Measurements from ENCODE around the gene PRICKLE2.

PRICKLE2 gene

GRCh38 chr3:64125561-64125960, 99.7 kb downstream of the PRICKLE2 start:
- no peak for DNase-seq

DNA sequence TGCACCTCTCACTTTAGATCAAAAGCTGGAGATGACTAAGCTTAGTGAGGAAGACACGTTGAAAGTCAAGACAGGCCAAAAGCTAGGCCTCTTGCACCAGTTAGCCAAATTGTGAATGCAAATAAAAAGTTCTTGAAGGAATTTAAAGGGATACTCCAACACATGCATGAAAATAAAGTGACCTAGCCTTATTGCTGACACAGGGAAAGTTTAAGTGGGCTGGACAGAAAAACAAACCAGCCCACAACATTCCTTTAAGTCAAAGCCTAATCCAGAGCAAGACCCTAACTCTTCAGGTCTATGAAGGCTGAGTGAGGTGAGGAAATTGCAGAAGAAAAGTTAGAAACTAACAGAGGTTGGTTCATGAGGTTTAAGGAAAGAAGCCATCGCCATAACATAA, 101.3 kb downstream of the PRICKLE2 start:
- DNase-seq, result no peak

GRCh38 chr3:64122476-64122875, 102.8 kb downstream of the PRICKLE2 start:
- no peak for DNase-seq

DNA sequence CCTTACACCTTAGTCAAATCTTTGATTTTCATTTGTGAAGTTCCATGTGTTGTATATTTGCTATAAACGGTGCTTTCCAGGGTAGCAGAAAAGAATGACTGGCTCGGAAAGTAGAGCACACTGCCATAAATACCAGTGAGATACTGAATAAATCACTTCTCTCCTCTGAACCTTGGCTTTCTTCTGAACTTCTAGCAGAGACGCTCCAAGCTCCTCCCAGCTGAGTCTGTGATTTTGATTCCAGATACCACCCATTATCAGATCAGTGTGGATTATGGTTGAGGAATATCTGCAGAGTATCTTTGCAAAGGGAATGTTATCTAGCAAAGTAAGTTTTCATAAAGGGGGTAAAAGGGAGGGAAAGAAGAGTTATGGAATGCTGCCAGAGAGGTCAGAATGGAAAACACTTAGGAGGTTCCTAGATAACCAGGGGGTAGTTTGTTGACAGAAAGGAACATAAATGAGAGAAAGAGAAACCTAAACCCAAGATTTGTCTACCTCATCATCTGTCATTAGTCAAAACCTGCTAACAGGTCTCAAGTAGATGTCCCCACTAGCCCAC, 103.4 kb downstream of the PRICKLE2 start:
- no peak for DNase-seq

GRCh38 chr3:64120876-64121275, 104.4 kb downstream of the PRICKLE2 start:
- no peak for DNase-seq

GRCh38 chr3:64117483-64117882, 107.8 kb downstream of the PRICKLE2 start:
- DNase-seq, result no peak

GRCh38 chr3:64114651-64115050, 110.6 kb downstream of the PRICKLE2 start:
- no peak for DNase-seq

GRCh38 chr3:64111872-64112271, 113.4 kb downstream of the PRICKLE2 start:
- DNase-seq, result no peak

- DNase-seq, result no peak
Measured at GRCh38 chr3:64111083-64111482, 114.2 kb downstream of the PRICKLE2 start.

GRCh38 chr3:64110071-64110470, 115.2 kb downstream of the PRICKLE2 start:
- DNase-seq, result no peak

DNA sequence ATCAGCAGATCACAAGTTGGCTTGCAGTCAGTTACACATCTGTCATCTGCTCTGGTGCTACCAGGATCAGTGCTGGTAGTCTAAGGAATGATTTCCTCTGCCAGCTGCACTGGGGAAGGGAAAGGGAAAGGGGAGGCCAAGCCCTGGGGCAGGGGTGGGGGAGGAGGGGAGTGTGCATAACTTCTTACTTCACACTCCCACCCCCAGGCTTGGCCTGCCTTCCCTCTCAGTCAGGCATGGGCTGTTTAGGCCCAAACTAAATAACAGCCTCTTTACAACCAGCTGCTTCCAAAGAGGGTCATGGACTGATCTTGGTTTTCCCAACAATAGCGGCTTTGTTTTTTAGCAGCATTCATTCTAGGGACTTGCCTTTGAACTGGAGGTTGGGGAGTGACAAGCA, 115.8 kb downstream of the PRICKLE2 start:
- DNase-seq, result no peak

DNA sequence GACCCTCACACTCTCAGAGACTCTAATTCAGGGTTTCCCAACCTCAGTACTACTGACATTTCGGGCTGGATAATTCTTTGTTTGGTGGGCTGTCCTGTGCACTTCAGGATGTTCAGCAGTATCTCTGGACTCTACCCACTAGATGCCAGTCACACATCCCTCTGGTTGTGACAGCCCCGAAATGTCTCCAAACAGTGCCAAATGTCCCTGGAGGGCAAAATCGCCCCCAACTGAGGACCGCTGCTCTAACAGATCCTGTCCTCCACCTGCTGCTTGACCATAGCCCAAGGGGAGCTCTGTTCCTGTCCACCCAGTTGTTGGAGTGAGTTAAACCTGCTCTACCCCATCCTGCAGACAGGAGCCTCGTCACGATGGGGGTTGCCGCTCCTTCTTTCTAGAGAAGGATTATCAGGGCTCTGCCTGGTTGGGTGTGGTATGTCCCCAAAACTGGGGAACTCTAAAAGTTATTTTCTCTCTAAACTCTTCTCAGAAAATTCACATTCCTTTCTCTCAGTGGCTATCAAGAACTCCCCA, 116.4 kb downstream of the PRICKLE2 start:
- DNase-seq, result no peak

GRCh38 chr3:64108231-64108630, 117.0 kb downstream of the PRICKLE2 start:
- no peak for DNase-seq

DNA sequence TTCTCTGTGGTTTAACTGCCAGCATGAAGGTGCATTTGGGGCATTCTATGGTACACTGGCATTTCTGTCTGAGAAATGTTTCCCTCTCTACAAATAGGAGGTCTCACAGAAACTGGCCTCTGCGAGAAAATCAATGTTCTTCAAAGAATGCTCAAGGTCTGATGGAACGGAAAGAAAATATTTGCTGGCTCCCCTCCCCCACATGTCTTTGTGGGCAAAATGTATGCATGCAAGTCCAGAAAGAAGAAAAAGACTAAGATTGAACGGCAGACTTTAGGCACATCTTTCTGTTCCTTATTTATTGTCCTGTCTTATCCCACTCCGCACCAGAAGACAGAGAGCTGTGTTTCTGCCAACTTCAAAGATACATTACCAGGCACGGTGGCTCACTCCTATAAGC, 118.1 kb downstream of the PRICKLE2 start:
- DNase-seq, result no peak

DNA sequence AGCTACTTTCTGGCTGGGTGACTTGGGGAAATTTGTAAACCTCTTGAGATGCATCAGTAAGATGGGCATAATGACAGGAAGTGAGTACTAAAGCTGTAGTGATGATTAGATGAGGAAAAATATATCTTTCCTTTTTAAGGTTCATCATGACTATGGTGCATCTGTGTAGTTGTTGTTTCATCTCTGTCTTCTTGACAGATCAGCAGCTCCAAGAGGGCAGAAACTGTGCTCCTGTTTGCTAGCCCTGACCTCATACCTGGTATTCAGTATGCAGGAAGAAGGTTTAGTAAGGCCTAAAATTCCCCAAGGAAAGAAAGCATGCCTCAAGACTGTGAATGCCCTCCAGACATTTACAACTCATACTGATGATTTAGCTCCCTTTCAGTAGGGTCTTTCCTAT, 119.5 kb downstream of the PRICKLE2 start:
- DNase-seq, result no peak

- no peak for DNase-seq
Measured at GRCh38 chr3:64104691-64105111, 120.6 kb downstream of the PRICKLE2 start.

DNA sequence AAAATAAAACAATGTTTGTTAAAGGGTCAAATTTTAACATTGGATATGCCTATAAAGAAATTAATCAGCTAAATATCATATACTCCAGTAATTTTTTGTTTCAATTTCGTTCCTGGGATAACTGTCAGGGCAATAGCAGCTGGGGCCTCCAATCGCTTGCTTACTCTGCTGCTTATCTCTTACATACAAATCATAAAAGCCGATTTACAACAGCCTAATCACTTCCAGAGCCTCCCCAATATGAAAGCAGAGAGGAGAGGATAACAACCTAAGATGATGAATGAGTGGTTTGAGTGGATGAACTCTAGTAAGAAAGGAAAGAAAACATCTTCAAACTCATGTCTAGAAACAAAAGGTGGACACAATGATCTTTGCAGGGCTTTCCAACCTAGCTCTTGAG, 121.3 kb downstream of the PRICKLE2 start:
- no peak for DNase-seq

DNA sequence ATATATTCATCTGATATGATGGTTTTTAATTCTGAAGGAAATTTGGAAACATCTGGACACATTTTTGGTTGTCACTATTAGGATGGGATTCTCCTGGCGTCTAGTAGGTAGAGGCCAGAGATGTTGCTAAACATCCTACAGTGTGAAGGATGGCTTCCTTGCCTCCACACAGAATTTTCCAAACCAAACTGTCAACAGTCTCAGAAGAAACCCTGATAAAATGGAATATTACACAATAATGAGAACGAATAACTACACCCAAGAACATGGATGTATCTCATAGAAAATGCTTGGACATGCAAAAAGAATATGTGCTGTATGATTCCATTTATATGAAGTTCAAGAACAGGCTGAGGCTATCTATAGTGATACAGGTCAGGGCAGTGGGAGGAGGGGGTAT, 122.1 kb downstream of the PRICKLE2 start:
- no peak for DNase-seq

DNA sequence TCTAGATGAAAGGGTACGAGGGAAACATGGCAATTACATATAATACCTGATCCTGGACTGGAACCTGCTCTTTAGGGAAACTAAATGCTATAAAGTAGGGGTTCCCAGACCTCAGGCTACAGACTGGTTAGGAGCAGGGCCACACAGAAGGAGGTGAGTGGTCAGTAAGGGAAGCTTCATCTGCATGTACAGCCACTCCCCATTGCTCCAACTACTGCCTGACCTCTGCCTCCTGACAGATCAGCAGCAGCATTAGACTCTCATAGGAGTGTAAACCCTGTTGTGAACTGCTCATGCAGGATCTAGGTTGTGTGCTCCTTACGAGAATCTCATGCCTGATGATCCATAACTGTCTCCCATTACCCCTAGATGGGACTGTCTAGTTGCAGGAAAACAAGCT, 123.1 kb downstream of the PRICKLE2 start:
- DNase-seq, result no peak

DNA sequence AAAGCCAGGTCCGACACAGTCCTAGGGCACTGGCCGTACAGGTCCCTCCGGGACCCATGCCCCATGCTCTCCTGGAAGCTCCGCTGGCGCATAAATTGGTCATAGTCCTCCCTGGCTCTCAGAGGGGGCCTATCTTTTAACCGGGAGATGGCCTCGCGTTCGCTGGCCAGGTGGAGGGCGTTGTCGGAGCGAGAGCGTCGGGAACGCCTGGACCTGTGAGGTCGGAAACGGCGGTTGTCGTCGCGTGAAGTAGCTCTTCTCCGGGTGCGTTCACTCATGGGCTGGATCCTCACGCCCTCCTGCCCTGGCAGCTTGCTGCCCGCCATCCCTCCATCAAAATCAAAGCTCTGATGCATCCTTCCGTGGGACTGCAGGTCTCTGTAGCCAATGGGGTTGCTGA, 126.0 kb downstream of the PRICKLE2 start:
- DNase-seq, result no peak

- no peak for DNase-seq
Measured at GRCh38 chr3:64098670-64099069, 126.6 kb downstream of the PRICKLE2 start.

DNA sequence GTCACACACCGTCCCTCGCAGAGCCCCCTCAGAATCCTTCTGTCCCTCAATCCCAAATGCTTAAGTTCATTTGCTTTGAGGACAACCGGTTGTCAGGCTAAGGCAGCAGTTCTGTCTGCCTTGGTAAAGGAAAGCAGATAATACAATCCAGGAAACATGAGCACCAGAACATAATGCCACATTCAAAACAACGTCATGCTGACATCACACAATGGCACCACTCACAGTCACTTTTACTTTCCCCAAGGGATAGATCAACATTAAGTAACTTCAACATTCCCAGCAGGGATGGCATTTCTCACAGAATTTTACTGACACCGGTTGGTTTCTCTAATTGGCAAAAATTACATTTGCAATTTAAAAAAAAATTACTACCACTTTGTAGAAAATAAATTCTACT, 127.3 kb downstream of the PRICKLE2 start:
- DNase-seq, result no peak

GRCh38 chr3:64095802-64096201, 129.5 kb downstream of the PRICKLE2 start:
- DNase-seq, result no peak

DNA sequence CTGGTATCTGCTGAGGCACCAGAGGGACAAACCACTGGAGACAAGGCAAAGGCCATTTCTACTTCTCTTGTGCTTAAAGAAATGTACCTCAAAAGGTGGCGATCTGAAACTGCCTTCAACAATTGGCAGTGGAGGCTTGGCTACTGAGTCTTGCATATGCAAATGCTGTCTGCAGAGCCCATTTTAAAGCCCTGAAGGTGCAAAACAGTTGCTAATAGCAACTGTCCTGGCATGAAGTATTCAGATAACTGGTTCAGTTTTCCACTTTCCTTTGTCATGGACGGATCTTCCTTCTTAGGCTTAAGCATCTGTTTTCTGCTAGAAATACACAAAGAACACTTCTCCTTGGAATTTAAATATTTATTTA, 130.6 kb downstream of the PRICKLE2 start:
- DNase-seq, result no peak
